Karpas-422 (cell line): ENCODE data around the gene STAMBP. TPM values are rescaled to one million over a fixed set of nuclear protein-coding genes. Genes with fewer than 3 reads are reported as not detected.
A peak's percentile ranks its signal among the peaks of the same experiment; 100 is the strongest.

Experiments
- DNase-seq: peaks from one replicate; pipeline ENCODE4 v3.0.0-alpha.2; 2015
- H2AFZ ChIP-seq: fragments of 200-600 bp; sonication (generic); 2 replicates; pipeline ENCODE4 v1.6.1; 2014; ENCODE audit warnings: antibody characterized with exemption, low read length, mixed read lengths
- H3K27ac ChIP-seq: fragments of 200-600 bp; sonication (generic); 2 replicates; pipeline ENCODE4 v1.5.1; 2014; ENCODE audit warnings: mild to moderate bottlenecking, low read length, moderate library complexity
- H3K27me3 ChIP-seq: fragments of 200-600 bp; sonication (generic); 2 replicates; pipeline ENCODE4 v1.6.1; 2014; ENCODE audit warnings: low read length, mixed read lengths
- H3K36me3 ChIP-seq: fragments of 200-600 bp; sonication (generic); 2 replicates; pipeline ENCODE4 v1.6.1; 2014; ENCODE audit warnings: low read length, mixed read lengths; ENCODE audit not compliant: insufficient read depth
- H3K4me1 ChIP-seq: fragments of 200-600 bp; sonication (generic); 2 replicates; pipeline ENCODE4 v1.6.1; 2014; ENCODE audit warnings: mild to moderate bottlenecking, low read length, mixed read lengths
- H3K4me2 ChIP-seq: fragments of 200-600 bp; sonication (generic); 2 replicates; pipeline ENCODE4 v1.6.1; 2014; ENCODE audit warnings: low read length, low read depth, mild to moderate bottlenecking; ENCODE audit not compliant: poor library complexity, severe bottlenecking
- H3K4me3 ChIP-seq: fragments of 200-600 bp; sonication (generic); 2 replicates; pipeline ENCODE4 v1.5.1; 2014; ENCODE audit warnings: mild to moderate bottlenecking, antibody characterized with exemption, low read length, mixed read lengths
- H3K79me2 ChIP-seq: fragments of 200-600 bp; sonication (generic); 2 replicates; pipeline ENCODE4 v1.6.1; 2014; ENCODE audit warnings: mild to moderate bottlenecking, low read length, mixed read lengths
- H3K9ac ChIP-seq: fragments of 200-600 bp; sonication (generic); 2 replicates; pipeline ENCODE4 v1.6.0; 2014; ENCODE audit warnings: low read length
- H3K9me2 ChIP-seq: fragments of 200-600 bp; sonication (generic), shearing (Covaris generic); replicated peaks from 2 replicates; pipeline ENCODE4 v1.6.0; 2014; ENCODE audit warnings: mild to moderate bottlenecking, low read length, moderate library complexity; ENCODE audit not compliant: insufficient read depth
- H3K9me3 ChIP-seq: fragments of 300-700, 200-600 bp; sonication (generic); 2 replicates; pipeline ENCODE4 v1.6.1; 2014; ENCODE audit warnings: low read length, mixed read lengths
- H4K20me1 ChIP-seq: fragments of 200-600 bp; sonication (generic); 2 replicates; pipeline ENCODE4 v1.6.1; 2014; ENCODE audit warnings: mild to moderate bottlenecking, antibody characterized with exemption, low read length, low read depth; ENCODE audit not compliant: insufficient read depth
- total RNA-seq: library from RNA; depleted of rRNA; stranded (reverse); fragments of >200 nt; shearing (Covaris generic); gene quantifications from 2 replicates; pipeline ENCODE4 v1.2.3, GENCODE V29; 2014; ENCODE audit warnings: low replicate concordance

Gene STAMBP
- total RNA-seq, 1 experiment from 2014 or later, result 73.8 TPM

GRCh38 chr2:73827660-73828388 lies 937 bp upstream of the STAMBP start:
- Histone ChIP-seq H3K9me2 (no peaks in the 10 kb centered on the region), H3K27ac (peak overlapping the region; percentile 51), H3K27me3 (no peaks in the 10 kb centered on the region), H2AFZ (peak overlapping the region; percentile 82), H3K36me3 (peaks cover 19% of the 10 kb centered on the region), H3K79me2 (peaks cover 49% of the 10 kb centered on the region), H3K9me3 (no peaks in the 10 kb centered on the region), H4K20me1 (no peaks in the 10 kb centered on the region), H3K9ac (peak overlapping the region; percentile 86), H3K4me1 (peaks cover 38% of the 10 kb centered on the region), H3K4me3 (peak overlapping the region; percentile 77), H3K4me2 (peak overlapping the region; percentile 95)
- DNase-seq, result peak; percentile 68

- Histone ChIP-seq H3K4me2 (peak overlapping the region; percentile 95), H4K20me1 (no peaks in the 10 kb centered on the region), H3K4me1 (peaks cover 36% of the 10 kb centered on the region), H3K79me2 (peaks cover 54% of the 10 kb centered on the region), H3K36me3 (peaks cover 25% of the 10 kb centered on the region), H2AFZ (peak overlapping the region; percentile 82), H3K9ac (peak overlapping the region; percentile 86), H3K27ac (peak overlapping the region; percentile 51), H3K9me2 (no peaks in the 10 kb centered on the region), H3K4me3 (peak overlapping the region; percentile 77), H3K9me3 (no peaks in the 10 kb centered on the region), H3K27me3 (no peaks in the 10 kb centered on the region)
- no peak for DNase-seq
Measured at GRCh38 chr2:73828389-73828817, 358 bp upstream of the STAMBP start.

DNA sequence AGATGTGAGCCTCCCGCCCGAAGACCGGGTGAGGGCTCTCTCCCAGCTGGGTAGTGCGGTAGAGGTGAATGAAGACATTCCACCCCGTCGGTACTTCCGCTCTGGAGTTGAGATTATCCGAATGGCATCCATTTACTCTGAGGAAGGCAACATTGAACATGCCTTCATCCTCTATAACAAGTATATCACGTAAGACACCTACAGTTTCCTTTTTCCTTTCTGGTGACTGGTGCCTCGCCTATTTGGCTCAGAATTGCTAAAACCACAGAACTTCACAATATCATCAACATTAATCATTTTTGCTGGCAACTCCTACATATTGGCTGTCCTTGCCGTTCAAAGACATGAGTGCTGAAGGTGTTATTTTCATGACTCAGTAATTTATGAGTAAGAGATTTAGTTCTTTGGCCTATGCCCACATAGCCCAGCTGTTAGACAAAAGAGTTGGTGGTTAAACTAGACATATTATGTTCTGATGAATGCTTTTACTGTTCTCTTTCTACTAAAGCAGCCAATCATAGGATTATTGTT lies 2.2 kb downstream of the STAMBP start:
- Histone ChIP-seq H3K27ac (no peak overlapping the region), H3K4me1 (peaks cover 36% of the 10 kb centered on the region), H3K4me2 (no peak overlapping the region), H3K9ac (no peak overlapping the region), H3K79me2 (peaks cover 71% of the 10 kb centered on the region), H3K9me3 (no peaks in the 10 kb centered on the region), H3K36me3 (peaks cover 29% of the 10 kb centered on the region), H4K20me1 (no peaks in the 10 kb centered on the region), H3K4me3 (no peak overlapping the region), H3K9me2 (no peaks in the 10 kb centered on the region), H2AFZ (no peak overlapping the region), H3K27me3 (no peaks in the 10 kb centered on the region)
- DNase-seq, result no peak

DNA sequence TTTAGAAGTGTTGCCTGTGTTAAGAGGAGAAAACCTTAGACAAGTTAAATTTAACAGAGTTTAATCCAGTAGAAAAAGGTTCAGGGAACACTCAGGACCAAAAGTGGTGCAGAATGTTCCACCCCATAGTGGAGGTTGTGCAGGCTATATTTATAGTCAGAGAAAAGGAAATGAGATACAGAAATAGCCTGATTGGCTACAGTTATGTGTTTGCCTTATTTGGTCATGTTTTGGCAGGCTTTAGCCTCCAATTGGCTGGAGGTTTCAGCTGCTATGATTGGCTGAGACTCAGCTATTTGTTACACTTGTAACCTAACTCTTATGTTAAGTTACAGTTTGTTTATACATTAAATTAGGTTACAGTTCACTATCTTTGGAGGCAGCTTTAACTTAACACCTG lies 4.2 kb downstream of the STAMBP start:
- H3K9ac ChIP-seq, result no peak overlapping the region
- H3K4me2 ChIP-seq, result no peak overlapping the region
- H3K4me3 ChIP-seq, result no peak overlapping the region; the same call in 1 of the 2 replicates
- H3K27me3 ChIP-seq, result no peaks in the 10 kb centered on the region
- no peaks in the 10 kb centered on the region for H3K9me2 ChIP-seq
- H3K79me2 ChIP-seq, result peaks cover 82% of the 10 kb centered on the region
- peaks cover 29% of the 10 kb centered on the region for H3K36me3 ChIP-seq
- DNase-seq, result peak; percentile 74
- H3K4me1 ChIP-seq, result peaks cover 28% of the 10 kb centered on the region
- H2AFZ ChIP-seq, result no peak overlapping the region
- peak overlapping the region; percentile 34 for H3K27ac ChIP-seq
- no peaks in the 10 kb centered on the region for H4K20me1 ChIP-seq
- H3K9me3 ChIP-seq, result no peaks in the 10 kb centered on the region

GRCh38 chr2:73836141-73836943 lies 7.6 kb downstream of the STAMBP start:
- peaks cover 43% of the 10 kb centered on the region for H3K36me3 ChIP-seq
- no peak overlapping the region for H3K4me2 ChIP-seq
- H3K9me3 ChIP-seq, result no peaks in the 10 kb centered on the region
- DNase-seq, result no peak
- H2AFZ ChIP-seq, result no peak overlapping the region
- H3K9me2 ChIP-seq, result no peaks in the 10 kb centered on the region
- H4K20me1 ChIP-seq, result no peaks in the 10 kb centered on the region
- H3K27me3 ChIP-seq, result no peaks in the 10 kb centered on the region
- no peak overlapping the region for H3K9ac ChIP-seq
- peaks cover 79% of the 10 kb centered on the region for H3K79me2 ChIP-seq
- H3K4me1 ChIP-seq, result peaks cover 9% of the 10 kb centered on the region
- H3K27ac ChIP-seq, result no peak overlapping the region
- H3K4me3 ChIP-seq, result no peak overlapping the region

DNA sequence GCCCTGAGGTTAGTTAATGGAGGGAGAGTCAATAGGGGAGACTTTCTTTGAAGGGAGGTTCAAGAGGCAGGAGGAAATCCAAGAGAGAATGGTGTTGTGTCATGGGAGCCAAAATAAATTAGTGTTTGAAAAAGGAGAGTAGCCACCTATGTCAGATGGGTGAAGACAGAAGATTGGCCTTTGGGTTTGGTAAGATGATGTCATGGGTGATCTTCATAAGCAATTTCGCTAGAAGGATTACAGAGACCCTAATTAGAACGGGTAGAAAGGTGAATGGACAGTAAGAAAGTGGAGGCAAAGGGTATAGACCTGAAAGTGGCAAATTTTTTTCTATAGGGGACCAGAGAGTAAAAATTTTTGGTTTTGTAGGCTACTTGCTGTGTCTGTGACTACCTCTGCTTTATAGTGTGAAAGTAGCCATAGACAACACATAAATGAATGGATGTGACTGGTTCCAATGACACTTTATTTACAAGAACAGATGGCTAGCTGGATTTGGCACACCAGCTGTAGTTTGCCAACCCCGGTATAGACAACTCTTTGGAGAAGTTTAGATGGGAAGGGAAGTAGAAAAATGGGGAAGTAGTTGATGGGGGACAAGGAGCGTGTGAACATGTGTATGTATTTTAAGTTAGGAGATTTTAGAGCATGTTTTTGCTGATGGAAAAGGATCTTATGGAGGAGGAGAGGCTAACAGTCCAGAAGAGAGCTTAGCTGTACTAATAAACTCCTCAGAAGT lies 9.3 kb downstream of the STAMBP start:
- Histone ChIP-seq H3K79me2 (peaks cover 82% of the 10 kb centered on the region), H4K20me1 (no peaks in the 10 kb centered on the region), H3K36me3 (peaks cover 38% of the 10 kb centered on the region), H2AFZ (no peak overlapping the region), H3K9me3 (no peaks in the 10 kb centered on the region), H3K4me2 (no peak overlapping the region), H3K9me2 (no peaks in the 10 kb centered on the region), H3K4me1 (peaks cover 1% of the 10 kb centered on the region; the same call in 1 of the 2 replicates), H3K4me3 (no peak overlapping the region), H3K27ac (no peak overlapping the region), H3K27me3 (no peaks in the 10 kb centered on the region), H3K9ac (no peak overlapping the region)
- no peak for DNase-seq

DNA sequence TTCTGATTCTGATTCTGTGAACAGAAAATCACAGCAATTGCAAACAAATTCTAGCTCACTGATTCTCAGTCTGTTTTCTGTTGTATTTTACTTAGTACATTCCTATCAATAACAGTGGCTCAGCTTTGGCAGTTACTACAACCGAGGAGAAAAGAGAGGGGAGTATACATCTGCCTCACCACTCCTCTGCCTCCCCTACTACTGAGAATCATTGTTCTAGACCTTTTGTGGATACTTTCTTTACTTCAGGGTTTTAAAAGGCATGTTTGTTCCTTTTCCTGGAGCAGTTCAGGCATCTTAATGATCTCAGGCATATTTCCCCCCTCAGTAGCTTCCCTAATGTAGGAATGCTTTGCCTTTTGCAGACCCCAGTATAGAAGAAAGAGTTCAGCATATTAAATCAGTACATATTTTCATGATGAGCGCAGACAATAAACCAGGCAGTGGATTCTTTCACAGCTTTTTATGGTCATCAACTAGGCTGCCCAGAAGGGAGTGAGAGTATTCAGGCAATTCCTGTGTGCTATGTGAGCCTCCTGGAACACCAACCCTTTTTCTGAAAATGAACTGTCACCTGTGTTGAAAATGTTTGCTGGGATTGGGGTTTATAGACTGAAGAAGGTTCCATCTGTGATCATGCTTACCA lies 10.3 kb downstream of the STAMBP start:
- DNase-seq, result no peak
- Histone ChIP-seq H3K9ac (no peak overlapping the region), H2AFZ (no peak overlapping the region), H3K79me2 (peaks cover 74% of the 10 kb centered on the region), H3K27ac (no peak overlapping the region), H3K27me3 (no peaks in the 10 kb centered on the region), H4K20me1 (no peaks in the 10 kb centered on the region), H3K36me3 (peaks cover 30% of the 10 kb centered on the region; the same call in 1 of the 2 replicates), H3K9me2 (no peaks in the 10 kb centered on the region), H3K4me1 (no peaks in the 10 kb centered on the region), H3K4me3 (no peak overlapping the region), H3K4me2 (no peak overlapping the region), H3K9me3 (no peaks in the 10 kb centered on the region)
